SKM-1 treated with dmso at 0.1 percent for 144 hours (cell line): Measurements from ENCODE around the gene HDAC8.
"Not testable (repeated sequence)": the region's sequence is repeated elsewhere in the genome, so short reads cannot be mapped to it uniquely, and the experiment has no call there.

Source experiments
- DNase-seq: peaks from one replicate; lab custom pipeline; 2025; ENCODE audit not compliant: unreplicated experiment; lab: John Stamatoyannopoulos, UW

Gene HDAC8

GRCh38 chrX:72326605-72327300 is 245.9 kb downstream of the HDAC8 start:
- DNase-seq, result no peak

DNA sequence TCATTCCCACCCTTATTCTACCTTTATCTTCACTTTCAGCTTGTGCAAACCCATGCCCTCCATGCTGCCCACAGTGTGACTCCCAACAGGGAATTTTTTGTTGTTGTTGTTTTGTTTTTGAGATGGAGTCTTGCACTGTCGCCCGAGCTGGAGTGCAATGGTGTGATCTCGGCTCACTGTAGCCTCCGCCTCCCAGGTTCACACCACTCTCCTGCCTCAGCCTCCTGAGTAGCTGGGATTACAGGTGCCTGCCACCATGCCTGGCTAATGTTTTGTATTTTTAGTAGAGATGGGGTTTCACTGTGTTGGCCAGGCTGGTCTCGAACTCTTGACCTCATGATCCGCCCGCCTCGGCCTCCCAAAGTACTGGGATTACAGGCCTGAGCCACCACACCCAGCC is 253.0 kb downstream of the HDAC8 start:
- not testable (repeated sequence) for DNase-seq

DNA sequence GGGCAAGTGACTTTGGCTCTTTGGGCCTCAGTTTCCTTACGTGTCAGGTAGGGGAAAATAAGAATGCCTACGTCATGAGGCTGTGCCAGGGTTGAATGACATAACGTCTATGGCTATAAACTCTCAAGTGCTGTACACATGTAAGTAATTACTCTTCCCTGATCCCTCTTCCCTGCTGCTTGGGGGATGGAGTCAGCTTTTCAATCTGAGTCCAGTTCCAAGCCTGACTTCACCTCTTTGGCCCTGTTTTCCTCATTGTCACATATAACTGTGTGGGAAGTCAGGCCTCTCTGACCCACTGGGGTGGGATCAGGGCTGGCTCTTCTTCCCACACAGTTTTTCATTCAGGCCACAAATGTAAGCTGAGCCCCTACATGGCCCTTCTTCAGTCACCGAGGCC is 255.5 kb downstream of the HDAC8 start:
- DNase-seq, result no peak

- no peak for DNase-seq
Measured at GRCh38 chrX:72316408-72317110, 256.1 kb downstream of the HDAC8 start.

GRCh38 chrX:72314881-72315280 is 257.8 kb downstream of the HDAC8 start:
- no peak for DNase-seq

DNA sequence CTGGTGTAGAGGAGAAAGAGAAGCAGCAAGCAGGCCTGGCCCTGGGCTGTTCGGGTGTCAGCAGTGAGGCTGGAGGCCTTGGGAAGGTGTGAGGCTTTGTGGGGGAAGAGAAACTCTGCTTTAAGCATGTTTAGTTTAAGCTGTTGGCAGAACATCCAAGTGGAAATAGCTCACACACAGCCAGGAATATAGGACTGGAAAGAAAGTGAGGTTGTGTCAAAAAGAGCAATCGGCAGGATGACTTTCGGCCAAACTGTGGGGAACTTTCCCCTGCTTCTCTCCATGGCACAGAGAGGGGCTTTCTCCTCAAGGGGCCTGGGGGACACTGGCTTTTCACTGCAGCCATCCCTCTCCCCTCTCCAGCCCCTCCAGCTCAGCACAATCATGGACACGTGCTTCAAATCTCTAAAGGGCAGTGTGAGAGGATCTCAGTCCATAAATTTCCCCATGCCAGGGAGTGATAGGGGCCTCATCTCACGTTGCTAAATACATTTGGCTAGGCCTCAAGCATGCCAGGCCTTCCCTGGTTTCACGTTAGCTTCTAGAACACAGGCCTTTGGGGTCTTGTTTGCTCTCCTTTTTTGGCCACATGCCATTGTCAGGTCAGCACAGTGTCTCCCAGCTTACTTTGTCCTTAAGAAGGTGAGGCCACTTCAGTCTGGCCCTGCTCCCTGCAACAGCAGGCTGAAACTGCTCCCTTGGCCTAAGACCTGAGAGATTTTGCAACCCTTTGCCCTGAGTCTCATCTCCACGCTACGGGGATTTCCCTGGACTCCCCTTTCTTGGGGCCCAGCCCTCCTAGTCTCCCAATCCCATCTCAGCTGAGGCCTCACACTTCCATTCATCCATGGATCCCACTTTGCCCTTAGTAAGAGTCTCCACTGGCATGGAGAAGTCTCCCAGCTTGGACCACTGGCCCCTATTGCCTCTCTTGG is 258.7 kb downstream of the HDAC8 start:
- no peak for DNase-seq

- no peak for DNase-seq
Measured at GRCh38 chrX:72312311-72312940, 260.2 kb downstream of the HDAC8 start.

DNA sequence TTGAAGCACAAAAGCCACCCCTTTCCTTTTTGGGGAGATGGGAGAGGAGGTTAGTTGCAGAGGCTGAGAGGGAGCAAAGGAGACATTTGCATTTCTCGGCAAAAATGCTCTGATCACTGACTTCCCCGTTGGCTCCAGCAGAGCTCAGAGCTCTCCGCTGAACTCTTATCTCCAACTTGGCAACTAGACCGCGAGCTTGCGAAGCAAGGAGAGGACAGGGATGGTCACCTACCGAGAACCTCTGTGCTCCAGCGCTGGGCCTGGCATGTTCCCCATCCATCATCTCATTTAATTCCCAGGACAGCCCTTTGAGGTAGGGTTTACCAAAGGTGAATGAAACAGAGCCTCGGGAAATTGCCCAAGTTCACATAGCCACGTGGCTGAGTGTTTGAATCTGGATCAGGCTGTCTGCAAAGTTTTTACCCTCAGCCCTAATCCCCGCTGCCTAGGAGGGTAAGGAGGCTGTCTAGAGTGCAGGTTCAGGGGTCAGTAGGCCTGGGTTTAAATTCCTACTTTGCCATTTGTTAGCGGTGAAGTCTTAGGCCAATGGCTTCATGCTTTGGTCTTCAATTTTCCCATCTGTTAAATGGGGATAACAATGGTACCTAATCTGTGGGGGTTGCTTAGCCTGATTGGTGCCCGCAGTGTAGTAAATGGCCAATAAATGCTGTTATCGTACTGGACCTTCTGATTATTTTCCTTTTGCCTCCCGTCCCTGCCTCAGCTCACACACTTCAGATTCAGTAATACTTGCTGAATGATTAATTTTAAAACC is 263.2 kb downstream of the HDAC8 start:
- no peak for DNase-seq

DNA sequence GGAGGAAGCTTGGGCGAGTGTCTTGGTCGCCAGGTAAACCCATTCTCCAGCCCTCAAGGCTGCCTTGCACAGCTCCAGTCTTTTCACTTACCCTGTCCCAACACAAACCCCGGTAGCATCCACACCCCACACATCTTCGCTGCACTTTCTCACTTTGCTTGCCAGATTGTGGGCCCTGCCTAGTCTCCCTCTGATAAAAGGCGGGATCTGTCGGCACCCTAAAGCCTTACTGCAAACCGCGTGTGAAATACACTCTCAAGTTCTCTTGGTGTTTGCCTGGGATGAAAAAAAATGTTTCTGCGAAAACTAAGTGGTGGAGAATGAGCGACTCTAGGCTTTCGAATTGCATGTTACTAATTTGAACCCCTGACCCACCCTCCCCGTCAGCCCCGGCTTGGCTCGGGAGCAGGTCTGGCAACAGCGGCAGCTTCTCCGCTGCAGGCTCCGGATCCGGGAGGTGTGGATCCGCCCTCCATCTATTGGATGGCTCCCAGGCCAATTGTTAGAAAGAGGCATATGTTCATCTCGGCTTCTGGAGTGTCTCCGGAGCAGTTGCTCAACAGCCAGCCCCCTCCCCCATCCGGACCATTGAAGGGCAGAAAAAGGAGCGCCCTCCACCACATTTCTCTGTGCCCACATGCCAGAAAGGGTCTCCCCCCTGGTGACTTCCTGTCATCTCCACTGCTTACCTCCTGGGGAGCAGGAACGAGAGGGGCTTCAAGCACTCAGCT is 263.9 kb downstream of the HDAC8 start:
- DNase-seq, result no peak

- no peak for DNase-seq
Measured at GRCh38 chrX:72308209-72308565, 264.5 kb downstream of the HDAC8 start.

GRCh38 chrX:72307646-72308051 is 265.0 kb downstream of the HDAC8 start:
- DNase-seq, result no peak

- DNase-seq, result no peak
Measured at GRCh38 chrX:72306851-72307645, 265.6 kb downstream of the HDAC8 start.

GRCh38 chrX:72306085-72306801 is 266.4 kb downstream of the HDAC8 start:
- DNase-seq, result no peak

GRCh38 chrX:72305286-72306084 is 267.2 kb downstream of the HDAC8 start, which contains the start of gene CITED1:
Gene CITED1, minus strand, starts transcription at chrX:72305914. Its CDS starts 3,045 bp downstream, at chrX:72302869.
- DNase-seq, result no peak

DNA sequence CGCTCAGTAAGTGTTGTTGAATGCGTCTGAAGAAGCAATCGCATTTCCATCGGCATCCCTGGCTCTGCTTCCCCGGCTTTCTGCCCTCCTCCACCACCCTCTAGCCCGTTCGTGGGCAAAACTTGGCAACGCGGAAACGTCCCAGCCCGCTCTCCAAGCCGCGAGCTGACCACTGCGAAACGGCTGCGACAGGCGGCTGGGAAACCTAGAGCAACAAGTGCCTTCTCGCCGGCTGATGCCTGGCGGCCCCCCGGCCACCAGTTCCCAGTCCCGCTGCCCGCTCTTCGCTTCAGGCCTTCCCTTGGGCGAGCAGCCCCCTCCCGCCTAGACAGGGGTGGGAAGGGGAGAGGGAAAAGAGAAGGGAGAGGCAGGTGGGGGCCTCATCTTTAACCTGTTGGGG is 267.8 kb downstream of the HDAC8 start:
- DNase-seq, result no peak

- DNase-seq, result no peak
Measured at GRCh38 chrX:72301781-72302180, 270.9 kb downstream of the HDAC8 start.

- DNase-seq, result no peak
Measured at GRCh38 chrX:72299891-72300630, 272.6 kb downstream of the HDAC8 start.
